K562 (cell line): Measurements from ENCODE around the gene SACM1L. TPM values are rescaled to one million over a fixed set of nuclear protein-coding genes. Genes with fewer than 3 reads are reported as not detected.

Source experiments
- CBX8 ChIP-seq: fragments of 200-600 bp; sonication (generic); IDR thresholded peaks from 2 replicates; pipeline ENCODE4 v1.6.1; 2012; ENCODE audit warnings: borderline replicate concordance, mixed run types, low read depth, mild to moderate bottlenecking, moderate library complexity, mixed read lengths, low read length, control low read depth, inconsistent platforms; ENCODE audit not compliant: poor library complexity, severe bottlenecking; ENCODE audit errors: extremely low read depth
- CTBP1 ChIP-seq: fragments of 450-650 bp; IDR thresholded peaks from 2 replicates; pipeline ENCODE4 v1.6.1; 2016; ENCODE audit warnings: borderline replicate concordance
- DACH1 ChIP-seq: fragments of 450-650 bp; IDR thresholded peaks from 2 replicates; pipeline ENCODE4 v1.6.1; 2018; ENCODE audit not compliant: partially characterized antibody
- EP400 ChIP-seq: fragments of 450-650 bp; IDR thresholded peaks from 2 replicates; pipeline ENCODE4 v1.6.1; 2017; ENCODE audit warnings: antibody characterized with exemption, mild to moderate bottlenecking, moderate library complexity
- KLF16 ChIP-seq: IDR thresholded peaks from 2 replicates; pipeline ENCODE4 v1.6.1; 2016; ENCODE audit warnings: antibody characterized with exemption
- MAFG ChIP-seq: fragments of 450-650 bp; conservative IDR thresholded peaks from 2 replicates; pipeline ENCODE4 v1.6.1; 2016; ENCODE audit warnings: missing genetic modification characterization, missing compliant biosample characterization
- PKNOX1 ChIP-seq: fragments of 450-650 bp; IDR thresholded peaks from 2 replicates; pipeline ENCODE4 v1.6.1; 2016
- SMAD1 ChIP-seq: fragments of 150-350 bp; IDR thresholded peaks from 2 replicates; pipeline ENCODE4 v1.6.1; 2014; ENCODE audit warnings: low read length, low read depth; ENCODE audit not compliant: partially characterized antibody
- ZBTB7A ChIP-seq: IDR thresholded peaks from 2 replicates; pipeline ENCODE4 v1.6.1; 2011; ENCODE audit warnings: low read depth, mild to moderate bottlenecking, low read length, moderate library complexity, borderline replicate concordance; ENCODE audit not compliant: control insufficient read depth
- ZNF445 ChIP-seq: fragments of 250-450 bp; sonication (Bioruptor Pico); IDR thresholded peaks from 2 replicates; pipeline ENCODE4 v1.4.0; 2020; ENCODE audit warnings: low read depth, mild to moderate bottlenecking, moderate library complexity
- polyA plus RNA-seq, 8 experiments: library from polyadenylated mRNA; depleted of rRNA in 4 of 8; stranded (reverse) in 5 of 8; unstranded in 3 of 8; fragments of >200 nt; fragmentation: Nextera tagmentation in 2 of 8; fragmentation: Illumina TruSeq in 1 of 8; extraction: Ambion mirVana in 2 of 8; extraction: Trizol in 1 of 8; gene quantifications; 2 replicates each; pipeline versions ENCODE4 v1.2.1 to v1.2.3, GENCODE V29; 2011 to 2014; ENCODE audit warnings: inconsistent platforms in 1 of 8, missing spikeins in 1 of 8
- total RNA-seq, 7 experiments: library from RNA; depleted of rRNA in 6 of 7; stranded (reverse); fragments of >200 nt in 6 of 7; fragmentation: Illumina TruSeq in 2 of 7; extraction: Trizol in 2 of 7; gene quantifications; 2 replicates each; pipeline versions ENCODE4 v1.2.1 to v1.2.3, GENCODE V29; 2011 to 2021; ENCODE audit warnings: low replicate concordance in 1 of 7
- TF ChIP-seq, protein P1 (sequence below): fragments of 450-650 bp; IDR thresholded peaks from 2 replicates; pipeline ENCODE4 v1.6.1; 2016; ENCODE audit warnings: missing biosample characterization, missing genetic modification characterization
- TF ChIP-seq, protein P2 (sequence below): fragments of 200-600 bp; sonication (generic); IDR thresholded peaks from one replicate; pipeline ENCODE4 v1.6.1; 2012; ENCODE audit warnings: mild to moderate bottlenecking, low read depth, low read length, inconsistent platforms

SACM1L gene
- total and polyA plus RNA-seq, 9 of the 15 experiments (the other 6 are each of a cell fraction or from before 2014, with no cell fraction given): 25.7 to 67.2 (median 40.3) TPM

- TF ChIP-seq EP400 (no peak), ZBTB7A (no peak), CBX8 (no peak), DACH1 (no peak), MAFG (peak; percentile 66), CTBP1 (peak; percentile 83), KLF16 (no peak), ZNF445 (no peak), SMAD1 (peak; percentile 90), PKNOX1 (peak; percentile 17; the same call in 1 of the 2 replicates)
- TF ChIP-seq, protein P1, sequence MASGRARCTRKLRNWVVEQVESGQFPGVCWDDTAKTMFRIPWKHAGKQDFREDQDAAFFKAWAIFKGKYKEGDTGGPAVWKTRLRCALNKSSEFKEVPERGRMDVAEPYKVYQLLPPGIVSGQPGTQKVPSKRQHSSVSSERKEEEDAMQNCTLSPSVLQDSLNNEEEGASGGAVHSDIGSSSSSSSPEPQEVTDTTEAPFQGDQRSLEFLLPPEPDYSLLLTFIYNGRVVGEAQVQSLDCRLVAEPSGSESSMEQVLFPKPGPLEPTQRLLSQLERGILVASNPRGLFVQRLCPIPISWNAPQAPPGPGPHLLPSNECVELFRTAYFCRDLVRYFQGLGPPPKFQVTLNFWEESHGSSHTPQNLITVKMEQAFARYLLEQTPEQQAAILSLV (tag): no peak
- TF ChIP-seq, protein P2, sequence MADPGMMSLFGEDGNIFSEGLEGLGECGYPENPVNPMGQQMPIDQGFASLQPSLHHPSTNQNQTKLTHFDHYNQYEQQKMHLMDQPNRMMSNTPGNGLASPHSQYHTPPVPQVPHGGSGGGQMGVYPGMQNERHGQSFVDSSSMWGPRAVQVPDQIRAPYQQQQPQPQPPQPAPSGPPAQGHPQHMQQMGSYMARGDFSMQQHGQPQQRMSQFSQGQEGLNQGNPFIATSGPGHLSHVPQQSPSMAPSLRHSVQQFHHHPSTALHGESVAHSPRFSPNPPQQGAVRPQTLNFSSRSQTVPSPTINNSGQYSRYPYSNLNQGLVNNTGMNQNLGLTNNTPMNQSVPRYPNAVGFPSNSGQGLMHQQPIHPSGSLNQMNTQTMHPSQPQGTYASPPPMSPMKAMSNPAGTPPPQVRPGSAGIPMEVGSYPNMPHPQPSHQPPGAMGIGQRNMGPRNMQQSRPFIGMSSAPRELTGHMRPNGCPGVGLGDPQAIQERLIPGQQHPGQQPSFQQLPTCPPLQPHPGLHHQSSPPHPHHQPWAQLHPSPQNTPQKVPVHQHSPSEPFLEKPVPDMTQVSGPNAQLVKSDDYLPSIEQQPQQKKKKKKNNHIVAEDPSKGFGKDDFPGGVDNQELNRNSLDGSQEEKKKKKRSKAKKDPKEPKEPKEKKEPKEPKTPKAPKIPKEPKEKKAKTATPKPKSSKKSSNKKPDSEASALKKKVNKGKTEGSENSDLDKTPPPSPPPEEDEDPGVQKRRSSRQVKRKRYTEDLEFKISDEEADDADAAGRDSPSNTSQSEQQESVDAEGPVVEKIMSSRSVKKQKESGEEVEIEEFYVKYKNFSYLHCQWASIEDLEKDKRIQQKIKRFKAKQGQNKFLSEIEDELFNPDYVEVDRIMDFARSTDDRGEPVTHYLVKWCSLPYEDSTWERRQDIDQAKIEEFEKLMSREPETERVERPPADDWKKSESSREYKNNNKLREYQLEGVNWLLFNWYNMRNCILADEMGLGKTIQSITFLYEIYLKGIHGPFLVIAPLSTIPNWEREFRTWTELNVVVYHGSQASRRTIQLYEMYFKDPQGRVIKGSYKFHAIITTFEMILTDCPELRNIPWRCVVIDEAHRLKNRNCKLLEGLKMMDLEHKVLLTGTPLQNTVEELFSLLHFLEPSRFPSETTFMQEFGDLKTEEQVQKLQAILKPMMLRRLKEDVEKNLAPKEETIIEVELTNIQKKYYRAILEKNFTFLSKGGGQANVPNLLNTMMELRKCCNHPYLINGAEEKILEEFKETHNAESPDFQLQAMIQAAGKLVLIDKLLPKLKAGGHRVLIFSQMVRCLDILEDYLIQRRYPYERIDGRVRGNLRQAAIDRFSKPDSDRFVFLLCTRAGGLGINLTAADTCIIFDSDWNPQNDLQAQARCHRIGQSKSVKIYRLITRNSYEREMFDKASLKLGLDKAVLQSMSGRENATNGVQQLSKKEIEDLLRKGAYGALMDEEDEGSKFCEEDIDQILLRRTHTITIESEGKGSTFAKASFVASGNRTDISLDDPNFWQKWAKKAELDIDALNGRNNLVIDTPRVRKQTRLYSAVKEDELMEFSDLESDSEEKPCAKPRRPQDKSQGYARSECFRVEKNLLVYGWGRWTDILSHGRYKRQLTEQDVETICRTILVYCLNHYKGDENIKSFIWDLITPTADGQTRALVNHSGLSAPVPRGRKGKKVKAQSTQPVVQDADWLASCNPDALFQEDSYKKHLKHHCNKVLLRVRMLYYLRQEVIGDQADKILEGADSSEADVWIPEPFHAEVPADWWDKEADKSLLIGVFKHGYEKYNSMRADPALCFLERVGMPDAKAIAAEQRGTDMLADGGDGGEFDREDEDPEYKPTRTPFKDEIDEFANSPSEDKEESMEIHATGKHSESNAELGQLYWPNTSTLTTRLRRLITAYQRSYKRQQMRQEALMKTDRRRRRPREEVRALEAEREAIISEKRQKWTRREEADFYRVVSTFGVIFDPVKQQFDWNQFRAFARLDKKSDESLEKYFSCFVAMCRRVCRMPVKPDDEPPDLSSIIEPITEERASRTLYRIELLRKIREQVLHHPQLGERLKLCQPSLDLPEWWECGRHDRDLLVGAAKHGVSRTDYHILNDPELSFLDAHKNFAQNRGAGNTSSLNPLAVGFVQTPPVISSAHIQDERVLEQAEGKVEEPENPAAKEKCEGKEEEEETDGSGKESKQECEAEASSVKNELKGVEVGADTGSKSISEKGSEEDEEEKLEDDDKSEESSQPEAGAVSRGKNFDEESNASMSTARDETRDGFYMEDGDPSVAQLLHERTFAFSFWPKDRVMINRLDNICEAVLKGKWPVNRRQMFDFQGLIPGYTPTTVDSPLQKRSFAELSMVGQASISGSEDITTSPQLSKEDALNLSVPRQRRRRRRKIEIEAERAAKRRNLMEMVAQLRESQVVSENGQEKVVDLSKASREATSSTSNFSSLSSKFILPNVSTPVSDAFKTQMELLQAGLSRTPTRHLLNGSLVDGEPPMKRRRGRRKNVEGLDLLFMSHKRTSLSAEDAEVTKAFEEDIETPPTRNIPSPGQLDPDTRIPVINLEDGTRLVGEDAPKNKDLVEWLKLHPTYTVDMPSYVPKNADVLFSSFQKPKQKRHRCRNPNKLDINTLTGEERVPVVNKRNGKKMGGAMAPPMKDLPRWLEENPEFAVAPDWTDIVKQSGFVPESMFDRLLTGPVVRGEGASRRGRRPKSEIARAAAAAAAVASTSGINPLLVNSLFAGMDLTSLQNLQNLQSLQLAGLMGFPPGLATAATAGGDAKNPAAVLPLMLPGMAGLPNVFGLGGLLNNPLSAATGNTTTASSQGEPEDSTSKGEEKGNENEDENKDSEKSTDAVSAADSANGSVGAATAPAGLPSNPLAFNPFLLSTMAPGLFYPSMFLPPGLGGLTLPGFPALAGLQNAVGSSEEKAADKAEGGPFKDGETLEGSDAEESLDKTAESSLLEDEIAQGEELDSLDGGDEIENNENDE: no peak
Observed at GRCh38 chr3:45665101-45665572, 24.1 kb upstream of the SACM1L start (continued).
